Esophagus muscularis mucosa (tissue), 3 donors: Measurements from ENCODE around the gene RPN1.

Experiments used
- POLR2A ChIP-seq: fragments of 450-650 bp; IDR thresholded peaks from one replicate; pipeline ENCODE4 v1.6.1; 2017; ENCODE audit warnings: antibody characterized with exemption, moderate library complexity, mild to moderate bottlenecking, low read depth
- TF ChIP-seq, protein P1 (sequence below), 3 experiments: fragments of 200-600 bp in 2 of 3; fragments of 450-650 bp in 1 of 3; sonication (generic) in 2 of 3; IDR thresholded peaks; one replicate each; pipeline ENCODE4 v1.5.1; 2017 to 2019; ENCODE audit warnings: antibody characterized with exemption in 3 of 3, mild to moderate bottlenecking in 2 of 3, moderate library complexity in 1 of 3

DNA sequence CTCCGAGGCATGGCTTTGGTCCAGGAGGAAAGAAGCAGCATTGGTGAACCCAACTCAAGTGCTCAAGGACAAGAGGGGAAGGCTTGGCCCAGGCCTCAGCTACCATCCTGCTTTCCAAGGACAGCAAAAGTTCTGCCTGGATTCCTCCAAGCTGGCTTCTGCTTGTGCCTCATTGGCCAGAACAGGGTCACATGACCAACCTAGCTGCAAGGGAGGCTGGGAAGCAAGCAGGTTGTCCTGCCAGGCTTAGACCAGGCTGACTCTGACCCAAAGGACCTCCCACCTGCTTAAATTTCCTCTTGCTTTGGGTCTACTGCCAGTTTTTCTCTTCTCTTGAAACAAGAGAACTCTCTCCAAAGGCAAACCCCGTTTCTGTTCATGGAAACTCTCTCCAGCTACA, 70.7 kb downstream of the RPN1 start:
- TF ChIP-seq, protein P1, sequence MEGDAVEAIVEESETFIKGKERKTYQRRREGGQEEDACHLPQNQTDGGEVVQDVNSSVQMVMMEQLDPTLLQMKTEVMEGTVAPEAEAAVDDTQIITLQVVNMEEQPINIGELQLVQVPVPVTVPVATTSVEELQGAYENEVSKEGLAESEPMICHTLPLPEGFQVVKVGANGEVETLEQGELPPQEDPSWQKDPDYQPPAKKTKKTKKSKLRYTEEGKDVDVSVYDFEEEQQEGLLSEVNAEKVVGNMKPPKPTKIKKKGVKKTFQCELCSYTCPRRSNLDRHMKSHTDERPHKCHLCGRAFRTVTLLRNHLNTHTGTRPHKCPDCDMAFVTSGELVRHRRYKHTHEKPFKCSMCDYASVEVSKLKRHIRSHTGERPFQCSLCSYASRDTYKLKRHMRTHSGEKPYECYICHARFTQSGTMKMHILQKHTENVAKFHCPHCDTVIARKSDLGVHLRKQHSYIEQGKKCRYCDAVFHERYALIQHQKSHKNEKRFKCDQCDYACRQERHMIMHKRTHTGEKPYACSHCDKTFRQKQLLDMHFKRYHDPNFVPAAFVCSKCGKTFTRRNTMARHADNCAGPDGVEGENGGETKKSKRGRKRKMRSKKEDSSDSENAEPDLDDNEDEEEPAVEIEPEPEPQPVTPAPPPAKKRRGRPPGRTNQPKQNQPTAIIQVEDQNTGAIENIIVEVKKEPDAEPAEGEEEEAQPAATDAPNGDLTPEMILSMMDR (IDR thresholded peaks at IDR 0.05) = no peak
- TF ChIP-seq POLR2A = no peak
